GM19035 (cell line): ENCODE results near the gene ARHGAP40.

ENCODE experiments used
- ATAC-seq: cut with Tn5 transposase; IDR thresholded peaks from one replicate; pipeline ENCODE4 v1.9.1; 2021; ENCODE audit not compliant: unreplicated experiment

The ARHGAP40 gene

DNA sequence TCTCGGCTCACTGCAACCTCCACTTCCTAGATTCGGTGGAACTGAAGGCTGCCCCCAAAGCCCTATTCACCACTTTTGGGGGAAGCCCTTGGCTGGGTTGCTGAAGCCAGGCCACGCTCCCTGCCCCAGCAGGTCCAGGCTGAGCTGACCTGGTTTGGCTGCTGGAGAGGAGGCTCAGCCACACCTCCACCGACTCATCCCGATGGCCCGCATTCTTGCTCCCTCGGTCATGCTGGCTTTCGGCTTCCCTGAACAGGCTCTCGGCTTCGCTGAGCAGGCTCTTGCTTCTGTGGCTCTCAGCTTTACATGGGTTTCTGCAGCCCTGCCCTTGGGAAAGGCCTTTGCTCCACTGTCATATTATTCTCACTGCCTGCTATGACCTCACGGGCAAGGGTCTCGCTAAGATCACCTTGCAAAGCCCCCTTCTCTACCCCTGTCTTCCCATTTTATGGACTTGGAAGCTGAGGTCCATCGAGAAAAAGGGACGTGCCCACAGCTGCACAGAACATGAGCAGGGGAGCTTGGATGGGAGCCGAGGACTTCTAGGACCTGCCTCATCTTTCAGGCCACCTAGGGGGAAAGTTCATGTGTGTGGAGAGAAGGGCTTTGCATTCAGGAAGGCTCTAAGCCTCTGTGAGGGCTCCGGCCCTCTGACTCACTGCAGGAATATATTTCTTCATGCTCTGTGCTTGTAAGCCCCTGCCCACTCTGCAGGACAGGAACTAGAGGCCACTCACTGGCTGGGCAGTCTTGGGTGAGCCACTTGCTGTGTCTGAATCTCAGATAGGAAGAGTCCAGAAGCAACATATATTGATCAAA is 15.6 kb downstream of the ARHGAP40 start:
- ATAC-seq, result no peak

GRCh38 chr20:38617830-38618196 is 16.2 kb downstream of the ARHGAP40 start:
- no peak for ATAC-seq

GRCh38 chr20:38620441-38620840 is 18.8 kb downstream of the ARHGAP40 start:
- no peak for ATAC-seq

DNA sequence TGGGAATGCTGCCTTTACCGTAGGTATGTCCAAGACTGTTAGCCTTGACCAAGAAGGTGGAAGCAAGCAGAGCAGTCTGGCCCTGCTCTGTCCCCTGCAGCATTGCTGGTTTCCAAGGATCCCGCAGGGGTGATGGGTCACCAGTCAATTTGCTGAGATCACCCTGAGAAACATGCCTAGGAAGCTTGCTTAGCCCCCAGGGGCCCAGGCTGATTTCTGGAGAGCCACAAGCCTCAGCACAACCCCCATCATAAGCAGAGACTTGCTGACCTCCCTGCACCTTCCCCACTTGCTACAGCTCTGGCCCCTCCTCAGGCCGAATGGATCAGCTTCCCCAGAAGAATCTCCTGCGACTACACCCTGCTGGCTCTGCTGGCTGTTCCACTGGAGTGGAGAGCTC is 21.5 kb downstream of the ARHGAP40 start:
- no peak for ATAC-seq

DNA sequence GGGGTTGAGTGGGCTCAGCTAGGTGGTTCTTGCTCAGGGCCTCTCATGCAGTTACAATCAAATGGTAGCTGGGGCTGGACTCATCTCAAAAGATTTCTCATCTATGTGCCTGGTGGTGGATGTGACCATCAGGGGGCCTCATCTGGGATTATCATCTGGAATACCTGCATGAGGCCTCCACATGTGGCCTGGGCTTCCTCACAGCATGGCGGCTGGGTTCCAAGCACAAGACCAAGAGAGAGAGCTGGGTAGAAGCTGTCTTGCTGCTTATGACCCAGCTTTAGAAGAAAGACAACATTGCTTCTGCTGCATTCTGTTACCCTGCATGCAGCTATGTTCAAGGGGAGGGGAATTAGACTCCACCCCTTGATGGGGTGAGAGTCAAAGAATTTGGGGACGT is 22.5 kb downstream of the ARHGAP40 start:
- no peak for ATAC-seq

DNA sequence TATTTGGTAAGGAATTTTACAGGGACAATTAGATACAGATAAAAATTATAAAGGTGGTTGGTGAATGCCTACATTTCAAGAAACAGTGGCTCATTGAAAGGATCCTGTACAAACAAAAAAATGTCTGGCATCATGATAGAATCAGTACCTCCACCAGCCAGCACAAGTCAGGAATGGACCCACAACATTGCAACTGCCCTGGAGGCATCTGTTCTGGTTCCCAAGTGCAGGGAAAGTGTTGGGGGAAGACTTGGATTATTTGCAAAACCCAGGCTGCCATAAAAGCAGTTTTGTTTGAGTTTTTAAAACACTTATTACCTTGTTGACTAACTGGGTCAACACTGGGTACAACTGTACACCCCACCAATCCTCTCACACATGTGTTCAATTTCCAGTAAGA is 24.3 kb downstream of the ARHGAP40 start:
- no peak for ATAC-seq

DNA sequence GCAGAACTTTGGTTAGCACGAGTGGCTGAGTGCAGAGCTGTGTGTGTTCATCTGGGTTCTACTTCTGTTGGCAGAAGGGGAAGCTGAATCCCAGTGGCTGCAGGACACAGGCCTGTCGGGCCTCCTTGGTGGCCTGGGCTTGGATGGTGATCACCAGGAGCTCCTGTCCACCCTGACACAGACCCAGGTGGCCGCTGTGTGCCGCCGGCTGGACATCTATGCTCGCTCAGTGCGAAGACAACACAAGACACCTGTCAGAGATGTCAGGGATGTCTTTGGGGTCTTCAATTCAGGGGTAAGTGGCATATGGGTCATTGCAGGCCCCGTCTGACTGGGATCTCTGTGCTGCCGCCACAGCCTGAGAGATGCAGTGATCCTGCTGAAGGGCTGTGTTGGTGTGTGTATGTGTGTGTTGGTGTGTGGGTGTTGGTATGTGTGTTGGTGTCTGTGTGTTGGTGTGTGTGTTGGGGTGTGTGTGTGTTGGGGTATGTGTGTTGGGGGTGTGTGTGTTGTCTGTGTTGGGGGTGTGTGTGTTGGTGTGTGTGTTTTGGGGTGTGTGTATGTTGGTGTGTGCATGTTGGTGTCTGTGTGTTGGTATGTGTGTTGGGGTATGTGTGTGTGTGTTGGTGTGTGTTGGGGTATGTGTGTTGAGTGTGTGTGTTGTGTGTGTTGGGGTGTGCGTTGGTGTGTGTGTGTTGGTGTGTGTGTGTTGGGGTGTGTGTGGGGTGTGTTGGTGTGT is 25.5 kb downstream of the ARHGAP40 start:
- no peak for ATAC-seq

DNA sequence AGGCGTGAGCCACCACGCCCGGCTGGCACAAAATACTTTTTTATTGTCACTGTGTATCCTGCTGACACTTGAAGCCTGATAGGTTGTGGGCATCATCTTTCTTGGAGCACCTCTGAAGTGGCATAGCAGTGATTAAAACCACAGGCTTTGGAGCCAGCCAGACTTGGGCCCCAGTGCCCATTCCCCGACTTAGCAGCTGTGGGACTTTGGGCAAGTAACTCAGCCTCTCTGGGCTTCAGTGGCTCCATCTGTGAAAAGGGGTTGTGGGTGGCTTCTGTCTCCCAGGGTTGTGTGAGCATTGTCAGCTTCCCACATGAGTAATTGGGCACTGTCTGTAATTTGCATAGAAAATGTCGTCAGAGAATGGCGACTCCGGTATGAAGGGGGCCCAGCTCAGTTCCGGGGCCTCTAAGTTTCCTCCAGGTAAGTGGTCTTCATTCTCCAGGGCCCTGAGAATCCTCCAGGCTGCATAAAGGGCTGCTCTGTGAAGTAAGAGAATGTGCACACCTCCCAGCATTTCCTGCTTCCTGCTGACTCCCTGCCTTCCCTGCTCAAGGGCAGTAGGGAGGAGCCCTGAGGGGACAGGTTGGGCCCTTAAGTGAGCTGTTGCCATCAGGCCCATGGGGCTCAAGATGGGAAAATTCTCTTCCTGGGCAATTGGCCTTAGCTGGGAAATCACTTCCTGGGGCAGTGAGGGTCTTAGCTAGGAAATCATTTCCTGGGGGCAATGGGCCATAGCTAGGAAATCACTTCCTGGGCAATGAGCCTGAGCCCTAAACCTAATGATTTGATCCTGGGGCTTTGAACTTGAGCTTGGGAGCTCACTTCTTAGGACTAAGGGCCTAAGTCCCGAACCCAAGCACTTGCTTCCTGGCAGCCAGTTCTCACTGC is 27.2 kb downstream of the ARHGAP40 start:
- no peak for ATAC-seq

DNA sequence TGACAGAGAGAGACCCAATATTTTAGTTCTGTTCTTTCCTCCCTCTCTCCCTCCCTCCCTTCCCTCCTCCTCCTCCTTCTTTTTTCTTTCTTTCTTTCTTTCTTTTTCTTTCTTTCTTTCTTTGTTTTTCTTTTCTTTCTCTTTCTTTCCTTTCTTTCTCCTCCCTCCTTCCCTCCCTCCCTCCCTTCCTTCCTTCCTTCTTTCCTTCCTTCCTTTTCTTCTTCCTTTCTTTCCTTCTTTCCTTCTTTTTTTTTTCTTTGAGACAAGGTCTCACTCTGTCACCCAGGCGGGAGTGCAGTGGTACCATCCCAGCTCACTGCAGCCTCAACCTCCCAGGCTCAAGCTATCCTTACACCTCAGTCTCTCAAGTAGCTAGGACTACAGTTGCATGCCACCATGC is 28.4 kb downstream of the ARHGAP40 start:
- ATAC-seq, result no peak

GRCh38 chr20:38630727-38631126 is 29.1 kb downstream of the ARHGAP40 start:
- no peak for ATAC-seq

DNA sequence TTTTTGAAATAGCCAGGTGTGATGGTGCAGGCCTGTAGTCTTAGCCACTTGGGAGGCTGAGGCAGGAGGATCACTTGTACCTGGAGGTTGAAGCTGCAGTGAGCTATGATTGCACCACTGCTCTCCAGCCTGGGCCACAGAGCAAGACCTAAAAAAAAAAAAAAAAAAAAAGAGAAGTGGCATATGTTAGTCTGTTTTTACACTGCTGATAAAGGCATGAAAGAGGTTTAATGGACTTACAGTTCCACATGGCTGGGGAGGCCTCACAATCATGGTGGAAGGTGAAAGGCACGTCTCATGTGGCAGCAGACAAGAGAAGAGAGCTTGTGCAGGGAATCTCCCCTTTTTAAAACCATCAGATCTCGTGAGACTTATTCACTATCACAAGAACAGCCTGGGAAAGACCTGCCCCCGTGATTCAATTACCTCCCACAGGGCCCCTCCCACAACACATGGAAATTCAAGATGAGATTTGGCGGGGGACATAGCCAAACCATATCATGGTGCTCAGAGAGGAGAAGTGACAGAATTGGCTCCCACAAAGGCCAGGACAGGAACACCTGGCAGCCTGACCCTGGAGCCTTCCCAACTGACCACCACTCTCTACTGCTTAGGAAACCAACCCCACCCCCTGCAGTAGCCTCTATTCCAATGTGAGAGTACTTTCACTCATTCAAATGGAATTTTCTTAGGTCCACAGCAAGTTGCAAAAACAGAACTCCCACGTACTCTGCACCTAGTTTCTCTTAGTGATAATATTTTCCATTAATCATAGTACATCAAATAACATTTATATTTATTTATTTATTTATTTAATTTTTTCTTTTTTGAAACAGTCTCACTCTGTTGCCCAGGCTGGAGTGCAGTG is 29.8 kb downstream of the ARHGAP40 start:
- ATAC-seq, result no peak

GRCh38 chr20:38633577-38634093 is 32.0 kb downstream of the ARHGAP40 start:
- no peak for ATAC-seq

GRCh38 chr20:38635721-38636288 is 34.2 kb downstream of the ARHGAP40 start:
- ATAC-seq, result no peak

GRCh38 chr20:38640521-38640920 is 38.9 kb downstream of the ARHGAP40 start:
- no peak for ATAC-seq

GRCh38 chr20:38642498-38642897 is 40.9 kb downstream of the ARHGAP40 start:
- ATAC-seq, result no peak

DNA sequence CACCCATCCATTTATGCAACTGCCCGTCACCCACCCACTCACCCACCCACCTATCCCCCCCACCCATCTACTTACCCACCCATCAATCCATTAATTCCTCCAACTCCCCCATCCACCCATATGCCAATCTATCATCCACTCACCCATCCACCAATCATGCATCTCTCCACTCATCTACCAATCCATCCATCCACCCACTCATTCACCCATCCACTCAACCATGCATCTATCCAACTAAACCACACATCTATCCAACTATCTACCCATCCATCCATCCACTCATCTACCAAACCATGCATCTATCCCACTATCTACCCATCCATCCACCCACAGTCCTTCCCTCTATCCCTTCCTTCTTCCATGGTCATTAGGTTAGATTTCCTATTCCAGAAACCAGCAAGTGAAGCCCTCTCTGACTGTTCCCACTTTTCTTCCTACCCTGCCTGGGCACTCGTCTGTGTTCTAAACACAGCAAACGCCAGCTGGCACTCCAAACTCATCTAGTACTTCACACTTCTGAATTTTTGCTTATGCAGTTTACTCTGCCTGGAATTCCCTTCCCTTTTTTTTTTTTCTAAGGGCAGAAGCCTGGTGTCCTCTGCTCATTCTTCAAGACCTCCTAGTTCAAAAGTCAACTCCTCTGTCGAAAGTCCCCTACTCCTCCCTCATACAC is 43.1 kb downstream of the ARHGAP40 start:
- ATAC-seq, result no peak

- no peak for ATAC-seq
These were observed 43.7 kb downstream of the ARHGAP40 start for GRCh38 chr20:38645351-38645750.

- ATAC-seq, result peak; percentile 71
These were observed 44.6 kb downstream of the ARHGAP40 start for GRCh38 chr20:38645980-38646858.
